RWPE2 (cell line): ENCODE measurements around the gene LSMEM2.

Experiments
- ATAC-seq: fragments of 200-7000 bp; cut with Tn5 transposase; 3 replicates; pipeline ENCODE4 v1.9.1; 2021; ENCODE audit warnings: low read depth
- DNase-seq: peaks from one replicate; pipeline ENCODE4 v3.0.0-alpha.2; 2020; ENCODE audit warnings: low spot score
- H3K27ac ChIP-seq: fragments of 450-650 bp; 2 replicates; pipeline ENCODE4 v1.5.1; 2017; ENCODE audit warnings: mild to moderate bottlenecking; ENCODE audit not compliant: poor library complexity, severe bottlenecking
- H3K27me3 ChIP-seq: fragments of 250-450 bp; sonication (Bioruptor Pico); 2 replicates; pipeline ENCODE4 v1.5.1; 2021; ENCODE audit warnings: mild to moderate bottlenecking, moderate library complexity; ENCODE audit not compliant: insufficient read depth, poor library complexity, severe bottlenecking
- H3K36me3 ChIP-seq: fragments of 250-450 bp; sonication (Bioruptor Pico); 2 replicates; pipeline ENCODE4 v1.5.1; 2020; ENCODE audit warnings: low read depth, mild to moderate bottlenecking, moderate library complexity
- H3K4me1 ChIP-seq: fragments of 250-450 bp; sonication (Bioruptor Pico); 2 replicates; pipeline ENCODE4 v1.5.1; 2021; ENCODE audit warnings: mild to moderate bottlenecking, moderate library complexity; ENCODE audit not compliant: insufficient read depth, poor library complexity, severe bottlenecking
- H3K4me3 ChIP-seq: fragments of 250-450 bp; sonication (Bioruptor Pico); 2 replicates; pipeline ENCODE4 v1.5.1; 2021; ENCODE audit warnings: mild to moderate bottlenecking, moderate library complexity; ENCODE audit not compliant: severe bottlenecking
- H3K9me3 ChIP-seq: fragments of 250-450 bp; sonication (Bioruptor Pico); 2 replicates; pipeline ENCODE4 v1.5.1; 2021; ENCODE audit warnings: mild to moderate bottlenecking, moderate library complexity; ENCODE audit not compliant: severe bottlenecking
- CTCF ChIP-seq: fragments of 450-650 bp; IDR thresholded peaks from one replicate; pipeline ENCODE4 v1.5.1; 2017; ENCODE audit warnings: mild to moderate bottlenecking, moderate library complexity; ENCODE audit not compliant: poor library complexity, severe bottlenecking

LSMEM2 gene

GRCh38 chr3:50278880-50279224 lies at the start of gene LSMEM2:
LSMEM2 (plus strand) TSS chr3:50279087; CDS start chr3:50279114, 27 bp downstream.
- Histone ChIP-seq H3K9me3 (no peaks in the 10 kb centered on the region), H3K36me3 (peaks cover 27% of the 10 kb centered on the region), H3K4me3 (no peak within 1 kb of the TSS), H3K27me3 (no peaks in the 10 kb centered on the region), H3K4me1 (no peaks in the 10 kb centered on the region), H3K27ac (no peak within 1 kb of the TSS)
- ATAC-seq (peak; percentile 1; the same call in 2 of the 3 replicates), DNase-seq (no peak)
- no peak for TF ChIP-seq CTCF

DNA sequence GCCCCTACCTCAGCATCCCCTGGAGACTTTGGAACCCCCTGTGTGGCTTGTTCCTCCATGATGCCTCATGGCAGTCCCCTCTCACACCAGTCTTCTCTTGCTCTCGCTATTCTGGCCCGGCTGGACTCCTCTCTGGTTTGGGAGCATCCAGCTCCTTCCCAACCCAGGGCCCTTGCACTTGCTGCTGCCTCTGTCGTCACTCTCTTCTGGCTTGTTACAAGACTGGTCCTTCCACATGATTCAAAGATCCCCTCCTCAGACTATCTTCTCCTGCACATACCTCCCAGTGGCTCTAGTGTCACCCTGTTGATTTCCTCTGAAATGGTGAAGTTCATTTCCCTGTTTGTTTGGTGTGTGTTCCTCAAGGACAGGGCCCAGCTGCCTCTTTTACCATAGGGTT lies 49.4 kb upstream of the LSMEM2 start:
- TF ChIP-seq CTCF, result no peak
- ATAC-seq, result no peak
- H3K27ac ChIP-seq, result no peak overlapping the region
- H3K27me3 ChIP-seq, result no peaks in the 10 kb centered on the region
- DNase-seq, result no peak
- H3K4me1 ChIP-seq, result peaks cover 4% of the 10 kb centered on the region
- H3K36me3 ChIP-seq, result no peaks in the 10 kb centered on the region
- no peak overlapping the region for H3K4me3 ChIP-seq
- H3K9me3 ChIP-seq, result no peaks in the 10 kb centered on the region

- Histone ChIP-seq H3K27me3 (no peaks in the 10 kb centered on the region), H3K4me1 (peaks cover 4% of the 10 kb centered on the region), H3K9me3 (no peaks in the 10 kb centered on the region), H3K36me3 (no peaks in the 10 kb centered on the region), H3K27ac (no peak overlapping the region), H3K4me3 (no peak overlapping the region)
- no peak for DNase-seq
- no peak for ATAC-seq
- TF ChIP-seq CTCF, result no peak
These were observed 48.6 kb upstream of the LSMEM2 start for GRCh38 chr3:50230104-50230793.

GRCh38 chr3:50230794-50231125 lies 48.1 kb upstream of the LSMEM2 start:
- Histone ChIP-seq H3K4me3 (no peak overlapping the region), H3K27me3 (no peaks in the 10 kb centered on the region), H3K4me1 (peaks cover 4% of the 10 kb centered on the region), H3K27ac (no peak overlapping the region), H3K9me3 (no peaks in the 10 kb centered on the region), H3K36me3 (no peaks in the 10 kb centered on the region)
- no peak for ATAC-seq
- no peak for TF ChIP-seq CTCF
- DNase-seq, result no peak

GRCh38 chr3:50231581-50231980 lies 47.3 kb upstream of the LSMEM2 start:
- Histone ChIP-seq H3K4me1 (peaks cover 4% of the 10 kb centered on the region), H3K36me3 (no peaks in the 10 kb centered on the region), H3K27me3 (no peaks in the 10 kb centered on the region), H3K27ac (no peak overlapping the region), H3K4me3 (no peak overlapping the region), H3K9me3 (no peaks in the 10 kb centered on the region)
- no peak for ATAC-seq
- no peak for DNase-seq
- TF ChIP-seq CTCF, result no peak
